Neural progenitor cell (in vitro differentiated cells): ENCODE data around the gene PLB1. TPM values are rescaled to one million over a fixed set of nuclear protein-coding genes. Genes with fewer than 3 reads are reported as not detected.
"Not testable (repeated sequence)": the region's sequence is repeated elsewhere in the genome, so short reads cannot be mapped to it uniquely, and the experiment has no call there.

Experiments
- DNase-seq: peaks from one replicate; pipeline ENCODE4 v3.0.0-alpha.2; 2016; ENCODE audit warnings: low spot score
- H2AFZ ChIP-seq: fragments of 200-600 bp; sonication (generic); replicated peaks from 2 replicates; pipeline ENCODE4 v1.6.1; 2016; ENCODE audit warnings: antibody characterized with exemption
- H3F3A ChIP-seq: fragments of 200-600 bp; sonication (generic); 2 replicates; pipeline ENCODE4 v1.6.1; 2016; ENCODE audit warnings: antibody characterized with exemption, low read depth
- H3K27ac ChIP-seq: fragments of 200-600 bp; sonication (generic); 2 replicates; pipeline ENCODE4 v1.5.1; 2016; ENCODE audit warnings: mild to moderate bottlenecking
- H3K27me3 ChIP-seq: fragments of 200-600 bp; sonication (generic); 2 replicates; pipeline ENCODE4 v1.6.1; 2016; ENCODE audit warnings: mild to moderate bottlenecking, moderate library complexity
- H3K36me3 ChIP-seq: fragments of 200-600 bp; sonication (generic); 2 replicates; pipeline ENCODE4 v1.5.1; 2016
- H3K4me1 ChIP-seq: fragments of 200-600 bp; sonication (generic); 2 replicates; pipeline ENCODE4 v1.6.1; 2016; ENCODE audit warnings: mixed run types
- H3K4me2 ChIP-seq: fragments of 200-600 bp; sonication (generic); 2 replicates; pipeline ENCODE4 v1.6.1; 2016
- H3K4me3 ChIP-seq: fragments of 200-600 bp; sonication (generic); 2 replicates; pipeline ENCODE4 v1.5.1; 2016
- H3K79me2 ChIP-seq: fragments of 200-600 bp; sonication (generic); 2 replicates; pipeline ENCODE4 v1.6.1; 2016; ENCODE audit warnings: low read depth
- H3K9ac ChIP-seq: fragments of 200-600 bp; sonication (generic); 2 replicates; pipeline ENCODE4 v1.6.1; 2016
- H3K9me3 ChIP-seq: fragments of 200-600 bp; sonication (generic); 2 replicates; pipeline ENCODE4 v1.5.1; 2016; ENCODE audit warnings: low read depth
- H4K20me1 ChIP-seq: fragments of 200-600 bp; sonication (generic); 2 replicates; pipeline ENCODE4 v1.6.1; 2016; ENCODE audit warnings: low read depth
- H3K27ac Mint-ChIP-seq: 3 replicates; pipeline ENCODE4 v1.8.0; 2021; ENCODE audit warnings: mixed read lengths
- H3K27me3 Mint-ChIP-seq: 2 replicates; pipeline ENCODE4 v1.8.0; 2022; ENCODE audit warnings: low read depth, mild to moderate bottlenecking, inconsistent platforms, moderate library complexity, mixed read lengths; ENCODE audit not compliant: insufficient read depth
- H3K36me3 Mint-ChIP-seq: 3 replicates; pipeline ENCODE4 v1.8.0; 2021; ENCODE audit warnings: mixed read lengths
- H3K4me1 Mint-ChIP-seq: 3 replicates; pipeline ENCODE4 v1.8.0; 2021; ENCODE audit warnings: mixed read lengths
- H3K4me3 Mint-ChIP-seq: 3 replicates; pipeline ENCODE4 v1.8.0; 2021; ENCODE audit warnings: mild to moderate bottlenecking, moderate library complexity, mixed read lengths
- H3K9me3 Mint-ChIP-seq: 3 replicates; pipeline ENCODE4 v1.8.0; 2020; ENCODE audit warnings: mixed read lengths
- CTCF ChIP-seq: fragments of 200-600 bp; sonication (generic); IDR thresholded peaks from 2 replicates; pipeline ENCODE4 v1.5.1; 2017; ENCODE audit warnings: antibody characterized with exemption, mild to moderate bottlenecking
- EZH2 ChIP-seq: fragments of 200-600 bp; sonication (generic); IDR thresholded peaks from 2 replicates; pipeline ENCODE4 v1.6.1; 2017; ENCODE audit warnings: antibody characterized with exemption, mild to moderate bottlenecking, moderate library complexity
- EZH2phosphoT487 ChIP-seq: fragments of 200-600 bp; sonication (generic); IDR thresholded peaks from 2 replicates; pipeline ENCODE4 v1.6.1; 2017; ENCODE audit warnings: antibody characterized with exemption
- total RNA-seq: library from RNA; depleted of rRNA; stranded (reverse); fragments of >200 nt; gene quantifications from 2 replicates; pipeline ENCODE4 v1.2.3, GENCODE V29; 2015; ENCODE audit warnings: low replicate concordance

Gene PLB1
- total RNA-seq, 1 donor from 2014 or later, result not detected

- no peaks in the 10 kb centered on the region for H3K79me2 ChIP-seq
- TF ChIP-seq EZH2 (no peak), CTCF (no peak), EZH2phosphoT487 (no peak)
- peaks cover 17% of the 10 kb centered on the region for H3K27me3 ChIP-seq
- no peak overlapping the region for H3K27ac ChIP-seq
- peaks cover 23% of the 10 kb centered on the region for H3K4me1 ChIP-seq
- no peaks in the 10 kb centered on the region for H3K36me3 Mint-ChIP-seq
- H3K4me1 Mint-ChIP-seq, result peaks cover 36% of the 10 kb centered on the region
- H3K9ac ChIP-seq, result no peak overlapping the region
- no peaks in the 10 kb centered on the region for H3K36me3 ChIP-seq
- peaks cover 19% of the 10 kb centered on the region for H4K20me1 ChIP-seq
- no peak overlapping the region for H3K4me3 Mint-ChIP-seq
- H3K4me3 ChIP-seq, result no peak overlapping the region
- H3K27ac Mint-ChIP-seq, result no peak overlapping the region
- H3K9me3 ChIP-seq, result no peaks in the 10 kb centered on the region
- H3K27me3 Mint-ChIP-seq, result peaks cover 19% of the 10 kb centered on the region
- DNase-seq, result no peak
- peaks cover 10% of the 10 kb centered on the region for H3F3A ChIP-seq
- peaks cover 3% of the 10 kb centered on the region for H3K9me3 Mint-ChIP-seq
- no peak overlapping the region for H2AFZ ChIP-seq
- no peak overlapping the region for H3K4me2 ChIP-seq
Measured at GRCh38 chr2:28546242-28546641, 50.4 kb downstream of the PLB1 start.

GRCh38 chr2:28547223-28547860, 51.5 kb downstream of the PLB1 start:
- Mint-ChIP-seq H3K4me1 (peaks cover 36% of the 10 kb centered on the region), H3K27ac (no peak overlapping the region), H3K4me3 (no peak overlapping the region), H3K27me3 (peaks cover 16% of the 10 kb centered on the region), H3K9me3 (peaks cover 3% of the 10 kb centered on the region), H3K36me3 (no peaks in the 10 kb centered on the region)
- Histone ChIP-seq H3K36me3 (no peaks in the 10 kb centered on the region), H3K4me1 (peaks cover 23% of the 10 kb centered on the region), H4K20me1 (peaks cover 19% of the 10 kb centered on the region), H3K4me2 (no peak overlapping the region), H3K9me3 (no peaks in the 10 kb centered on the region), H3K27me3 (peaks cover 17% of the 10 kb centered on the region), H2AFZ (no peak overlapping the region), H3K4me3 (no peak overlapping the region), H3K79me2 (no peaks in the 10 kb centered on the region), H3K9ac (no peak overlapping the region), H3K27ac (no peak overlapping the region), H3F3A (peaks cover 10% of the 10 kb centered on the region)
- no peak for DNase-seq
- TF ChIP-seq EZH2phosphoT487 (no peak), EZH2 (no peak), CTCF (no peak)

GRCh38 chr2:28547906-28548600, 52.2 kb downstream of the PLB1 start:
- Histone ChIP-seq H2AFZ (no peak overlapping the region), H3K36me3 (no peaks in the 10 kb centered on the region), H3F3A (peaks cover 10% of the 10 kb centered on the region), H3K4me1 (peaks cover 23% of the 10 kb centered on the region), H3K4me2 (no peak overlapping the region), H3K4me3 (no peak overlapping the region), H3K27me3 (peaks cover 17% of the 10 kb centered on the region), H4K20me1 (peaks cover 19% of the 10 kb centered on the region), H3K27ac (no peak overlapping the region), H3K9ac (no peak overlapping the region), H3K79me2 (no peaks in the 10 kb centered on the region), H3K9me3 (no peaks in the 10 kb centered on the region)
- peaks cover 31% of the 10 kb centered on the region for H3K4me1 Mint-ChIP-seq
- TF ChIP-seq EZH2phosphoT487 (no peak), CTCF (no peak), EZH2 (no peak)
- peaks cover 10% of the 10 kb centered on the region for H3K27me3 Mint-ChIP-seq
- no peak overlapping the region for H3K27ac Mint-ChIP-seq
- no peak overlapping the region for H3K4me3 Mint-ChIP-seq
- DNase-seq, result no peak
- no peaks in the 10 kb centered on the region for H3K9me3 Mint-ChIP-seq
- H3K36me3 Mint-ChIP-seq, result no peaks in the 10 kb centered on the region

GRCh38 chr2:28550345-28550744, 54.5 kb downstream of the PLB1 start:
- not testable (repeated sequence) for H3K36me3 Mint-ChIP-seq, H3K4me2 ChIP-seq, H3K27ac ChIP-seq, H3K4me1 ChIP-seq, H3F3A ChIP-seq, H2AFZ ChIP-seq, DNase-seq, H3K9me3 Mint-ChIP-seq, H3K4me3 Mint-ChIP-seq, H3K27ac Mint-ChIP-seq, H3K79me2 ChIP-seq, H3K9ac ChIP-seq, H3K27me3 Mint-ChIP-seq, H3K36me3 ChIP-seq, H3K9me3 ChIP-seq, H4K20me1 ChIP-seq, H3K4me3 ChIP-seq
- H3K4me1 Mint-ChIP-seq, result peaks cover 11% of the 10 kb centered on the region
- peaks cover 14% of the 10 kb centered on the region for H3K27me3 ChIP-seq
